Measurements from ENCODE around the gene ITGA11. TPM values are rescaled to one million over a fixed set of nuclear protein-coding genes. Genes with fewer than 3 reads are reported as not detected.

ITGA11 gene
- total RNA-seq, 1 donor from 2014 or later = 0.22 TPM

GRCh38 chr15:68377766-68378165 is 54.2 kb downstream of the ITGA11 start:
- Mint-ChIP-seq H3K4me1 (ENCODE audit: low read depth, unreplicated experiment) (no peaks in the 10 kb centered on the region), H3K27me3 (ENCODE audit: unreplicated experiment) (no peaks in the 10 kb centered on the region), H3K4me3 (ENCODE audit: unreplicated experiment) (no peak overlapping the region), H3K27ac (ENCODE audit: unreplicated experiment) (no peak overlapping the region), H3K9me3 (ENCODE audit: unreplicated experiment) (peaks cover 2% of the 10 kb centered on the region), H3K36me3 (ENCODE audit: unreplicated experiment) (no peaks in the 10 kb centered on the region)
- no peak for DNase-seq
- TF ChIP-seq CTCF (IDR thresholded peaks at IDR 0.05; ENCODE audit: partially characterized antibody, unreplicated experiment) = no peak

GRCh38 chr15:68376447-68377060 is 55.4 kb downstream of the ITGA11 start:
- no peak for DNase-seq
- no peaks in the 10 kb centered on the region for H3K4me1 Mint-ChIP-seq (ENCODE audit: low read depth, unreplicated experiment)
- peaks cover 2% of the 10 kb centered on the region for H3K9me3 Mint-ChIP-seq (ENCODE audit: unreplicated experiment)
- no peak overlapping the region for H3K27ac Mint-ChIP-seq (ENCODE audit: unreplicated experiment)
- TF ChIP-seq CTCF (IDR thresholded peaks at IDR 0.05; ENCODE audit: partially characterized antibody, unreplicated experiment) = no peak
- no peaks in the 10 kb centered on the region for H3K27me3 Mint-ChIP-seq (ENCODE audit: unreplicated experiment)
- H3K36me3 Mint-ChIP-seq (ENCODE audit: unreplicated experiment) = no peaks in the 10 kb centered on the region
- no peak overlapping the region for H3K4me3 Mint-ChIP-seq (ENCODE audit: unreplicated experiment)

- Mint-ChIP-seq H3K27ac (ENCODE audit: unreplicated experiment) (no peak overlapping the region), H3K27me3 (ENCODE audit: unreplicated experiment) (no peaks in the 10 kb centered on the region), H3K9me3 (ENCODE audit: unreplicated experiment) (peaks cover 2% of the 10 kb centered on the region), H3K4me1 (ENCODE audit: low read depth, unreplicated experiment) (no peaks in the 10 kb centered on the region), H3K36me3 (ENCODE audit: unreplicated experiment) (no peaks in the 10 kb centered on the region), H3K4me3 (ENCODE audit: unreplicated experiment) (no peak overlapping the region)
- TF ChIP-seq CTCF (IDR thresholded peaks at IDR 0.05; ENCODE audit: partially characterized antibody, unreplicated experiment) = no peak
- DNase-seq = no peak
Observed at GRCh38 chr15:68375716-68376220, 56.2 kb downstream of the ITGA11 start.

GRCh38 chr15:68375191-68375631 is 56.8 kb downstream of the ITGA11 start:
- H3K27ac Mint-ChIP-seq (ENCODE audit: unreplicated experiment) = no peak overlapping the region
- DNase-seq = no peak
- H3K9me3 Mint-ChIP-seq (ENCODE audit: unreplicated experiment) = peaks cover 2% of the 10 kb centered on the region
- no peak for TF ChIP-seq CTCF (IDR thresholded peaks at IDR 0.05; ENCODE audit: partially characterized antibody, unreplicated experiment)
- H3K27me3 Mint-ChIP-seq (ENCODE audit: unreplicated experiment) = no peaks in the 10 kb centered on the region
- H3K4me3 Mint-ChIP-seq (ENCODE audit: unreplicated experiment) = no peak overlapping the region
- no peaks in the 10 kb centered on the region for H3K36me3 Mint-ChIP-seq (ENCODE audit: unreplicated experiment)
- no peaks in the 10 kb centered on the region for H3K4me1 Mint-ChIP-seq (ENCODE audit: low read depth, unreplicated experiment)

- Mint-ChIP-seq H3K4me1 (ENCODE audit: low read depth, unreplicated experiment) (no peaks in the 10 kb centered on the region), H3K27ac (ENCODE audit: unreplicated experiment) (no peak overlapping the region), H3K36me3 (ENCODE audit: unreplicated experiment) (no peaks in the 10 kb centered on the region), H3K9me3 (ENCODE audit: unreplicated experiment) (peaks cover 2% of the 10 kb centered on the region), H3K4me3 (ENCODE audit: unreplicated experiment) (no peak overlapping the region), H3K27me3 (ENCODE audit: unreplicated experiment) (no peaks in the 10 kb centered on the region)
- TF ChIP-seq CTCF (IDR thresholded peaks at IDR 0.05; ENCODE audit: partially characterized antibody, unreplicated experiment) = no peak
- no peak for DNase-seq
Observed at GRCh38 chr15:68374168-68374745, 57.7 kb downstream of the ITGA11 start.
